ENCODE results near the gene MB. TPM values are rescaled to one million over a fixed set of nuclear protein-coding genes. Genes with fewer than 3 reads are reported as not detected.

Gene MB
- total RNA-seq, 6 experiments from 2014 or later = 0.61 to 10.2 (median 1.3) TPM

DNA sequence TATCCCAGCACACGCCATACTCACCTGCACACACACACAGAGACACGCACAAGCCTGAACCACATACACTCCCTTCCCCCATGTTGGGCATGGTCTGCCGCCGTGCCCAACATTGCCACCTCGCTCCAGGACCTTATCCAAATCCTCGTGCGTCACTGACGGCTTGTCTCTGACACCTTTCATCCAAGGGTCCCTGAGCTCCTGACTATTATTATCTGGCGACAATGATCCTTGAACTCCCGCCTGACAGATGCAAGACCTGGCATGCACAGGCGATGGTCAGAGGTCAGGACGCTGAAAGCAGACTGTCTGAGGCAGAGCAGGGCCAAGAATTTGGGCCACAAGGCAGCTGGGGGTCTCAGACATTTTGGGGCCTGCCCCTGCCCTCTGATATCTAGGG, 4.2 kb downstream of the MB start:
- DNase-seq (peak in 1 of 3 donors; percentile 27), ATAC-seq (peak in 3 of 4 donors; percentile 16 to 73 (median 50))
- TF ChIP-seq, protein P1, sequence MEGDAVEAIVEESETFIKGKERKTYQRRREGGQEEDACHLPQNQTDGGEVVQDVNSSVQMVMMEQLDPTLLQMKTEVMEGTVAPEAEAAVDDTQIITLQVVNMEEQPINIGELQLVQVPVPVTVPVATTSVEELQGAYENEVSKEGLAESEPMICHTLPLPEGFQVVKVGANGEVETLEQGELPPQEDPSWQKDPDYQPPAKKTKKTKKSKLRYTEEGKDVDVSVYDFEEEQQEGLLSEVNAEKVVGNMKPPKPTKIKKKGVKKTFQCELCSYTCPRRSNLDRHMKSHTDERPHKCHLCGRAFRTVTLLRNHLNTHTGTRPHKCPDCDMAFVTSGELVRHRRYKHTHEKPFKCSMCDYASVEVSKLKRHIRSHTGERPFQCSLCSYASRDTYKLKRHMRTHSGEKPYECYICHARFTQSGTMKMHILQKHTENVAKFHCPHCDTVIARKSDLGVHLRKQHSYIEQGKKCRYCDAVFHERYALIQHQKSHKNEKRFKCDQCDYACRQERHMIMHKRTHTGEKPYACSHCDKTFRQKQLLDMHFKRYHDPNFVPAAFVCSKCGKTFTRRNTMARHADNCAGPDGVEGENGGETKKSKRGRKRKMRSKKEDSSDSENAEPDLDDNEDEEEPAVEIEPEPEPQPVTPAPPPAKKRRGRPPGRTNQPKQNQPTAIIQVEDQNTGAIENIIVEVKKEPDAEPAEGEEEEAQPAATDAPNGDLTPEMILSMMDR (IDR thresholded peaks at IDR 0.05) = no peak
- no peak for TF ChIP-seq POLR2A (IDR thresholded peaks at IDR 0.05)
- intact Hi-C loops (cut with DNase I) = no loop called here
- no peaks in the 10 kb centered on the region for H3K9me3 ChIP-seq
- no peak overlapping the region for H3K4me3 ChIP-seq
- H3K27ac ChIP-seq = no peak overlapping the region
- H3K4me1 ChIP-seq = no peaks in the 10 kb centered on the region
- WGBS (ENCODE audit: insufficient coverage, low coverage, low lambda C conversion rate, missing lambda C conversion rate) = 68% methylated on average over 9 of the region's 12 CpGs
- H3K36me3 ChIP-seq = no peaks in the 10 kb centered on the region
- no peaks in the 10 kb centered on the region for H3K27me3 ChIP-seq

DNA sequence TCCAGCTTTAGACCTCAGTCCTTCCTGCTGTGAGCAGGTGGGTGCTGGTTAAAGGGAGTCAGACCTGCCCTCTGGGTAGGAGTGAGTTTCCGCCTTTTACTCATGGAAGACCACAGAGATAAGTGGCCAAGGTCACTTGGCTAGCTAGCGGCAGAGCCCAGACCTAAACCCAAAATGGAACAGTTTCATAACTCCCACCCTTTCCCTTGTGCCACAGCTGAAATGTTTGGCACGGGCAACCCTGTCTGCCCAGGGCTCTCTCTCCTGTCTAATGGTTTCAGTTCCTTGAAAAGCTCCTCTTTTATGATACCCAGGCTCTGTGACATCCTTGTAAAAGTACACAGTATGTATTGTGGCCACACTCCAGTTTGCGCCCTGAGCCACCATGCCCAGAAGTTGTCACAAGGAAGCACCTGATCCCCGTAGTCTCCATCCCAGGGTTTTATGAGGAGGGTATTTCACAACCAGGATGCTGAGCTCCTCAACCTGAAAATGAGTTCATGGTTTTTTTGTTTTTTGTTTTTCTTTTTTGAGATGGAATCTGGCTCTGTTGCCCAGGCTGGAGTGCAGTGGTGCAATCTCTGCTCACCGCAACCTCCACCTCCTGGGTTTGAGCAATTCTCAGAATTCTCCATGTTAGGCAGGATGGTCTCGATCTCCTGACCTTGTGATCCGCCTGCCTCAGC, 5.1 kb downstream of the MB start:
- Histone ChIP-seq H3K36me3 (no peaks in the 10 kb centered on the region), H3K9me3 (no peaks in the 10 kb centered on the region), H3K4me3 (no peak overlapping the region), H3K27me3 (no peaks in the 10 kb centered on the region), H3K4me1 (no peaks in the 10 kb centered on the region), H3K27ac (no peak overlapping the region)
- WGBS (ENCODE audit: insufficient coverage, low coverage, low lambda C conversion rate, missing lambda C conversion rate) = 52% methylated on average over 7 of the region's 8 CpGs
- TF ChIP-seq, protein P1 (IDR thresholded peaks at IDR 0.05) = no peak
- TF ChIP-seq POLR2A (IDR thresholded peaks at IDR 0.05) = no peak
- no peak for ATAC-seq
- no peak for DNase-seq
- intact Hi-C loops (cut with DNase I) = no loop called here

DNA sequence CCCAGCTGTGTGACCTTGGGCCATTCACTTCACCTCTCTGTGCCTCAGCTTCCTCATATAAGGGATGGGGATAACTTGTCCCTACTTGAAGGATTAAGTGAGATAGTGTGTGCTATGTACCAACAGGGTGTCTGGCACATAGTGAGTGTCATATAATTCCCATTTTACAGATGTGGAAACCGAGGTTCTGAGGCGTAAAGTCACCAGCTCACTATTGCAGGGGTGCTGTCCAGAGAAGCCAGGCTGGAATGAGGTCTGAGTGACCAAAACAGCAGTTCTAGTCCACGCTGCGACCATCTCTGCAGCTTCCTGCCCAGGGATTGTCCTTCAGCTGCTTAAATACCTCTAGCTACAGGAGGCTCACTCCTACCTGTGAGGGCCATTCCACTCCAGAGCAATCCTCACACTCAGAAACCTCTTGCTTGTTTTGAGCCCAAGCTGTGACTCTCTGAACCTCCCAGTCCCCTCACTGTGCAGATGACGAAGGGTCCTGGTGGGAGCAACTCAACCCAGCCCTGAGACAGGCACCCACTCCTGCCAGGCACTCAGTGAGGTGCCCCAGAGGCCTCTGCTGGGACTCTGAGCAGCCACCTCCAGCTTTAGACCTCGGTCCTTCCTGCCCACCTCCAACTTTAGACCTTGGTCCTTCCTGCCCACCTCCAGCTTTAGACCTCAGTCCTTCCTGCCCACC, 5.8 kb downstream of the MB start:
- DNase-seq = no peak
- TF ChIP-seq, protein P1 (IDR thresholded peaks at IDR 0.05) = no peak
- TF ChIP-seq POLR2A (IDR thresholded peaks at IDR 0.05) = no peak
- Histone ChIP-seq H3K36me3 (no peaks in the 10 kb centered on the region), H3K4me1 (peaks cover 0 to under 1% (median 0%) of the 10 kb centered on the region in 4 donors), H3K4me3 (no peak overlapping the region), H3K9me3 (no peaks in the 10 kb centered on the region), H3K27ac (no peak overlapping the region), H3K27me3 (no peaks in the 10 kb centered on the region)
- no peak for ATAC-seq
- intact Hi-C loops (cut with DNase I) = no loop called here
- WGBS (ENCODE audit: insufficient coverage, low coverage, low lambda C conversion rate, missing lambda C conversion rate) = 50% methylated on average over 1 of the region's 6 CpGs

DNA sequence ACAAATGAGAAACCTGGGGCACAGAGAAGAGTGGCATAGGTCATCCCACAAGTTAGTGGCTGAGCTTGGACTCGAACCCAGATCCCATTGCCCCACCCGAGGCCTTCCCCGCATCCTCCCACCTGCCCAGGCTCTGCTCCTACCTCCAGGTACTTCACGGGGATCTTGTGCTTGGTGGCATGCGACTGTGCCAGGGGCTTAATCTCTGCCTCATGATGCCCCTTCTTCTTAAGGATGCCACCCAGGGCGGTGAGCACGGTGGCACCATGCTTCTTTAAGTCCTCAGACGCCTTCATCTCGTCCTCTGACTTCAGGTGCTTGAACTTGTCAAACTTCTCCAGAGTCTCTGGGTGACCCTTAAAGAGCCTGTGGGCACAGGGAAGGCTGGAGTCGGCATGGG, 6.4 kb downstream of the MB start:
- ATAC-seq (no peak), DNase-seq (no peak)
- TF ChIP-seq, protein P1 (IDR thresholded peaks at IDR 0.05) = no peak
- TF ChIP-seq POLR2A (IDR thresholded peaks at IDR 0.05) = no peak
- Histone ChIP-seq H3K4me3 (no peak overlapping the region), H3K27ac (no peak overlapping the region), H3K27me3 (no peaks in the 10 kb centered on the region), H3K9me3 (no peaks in the 10 kb centered on the region), H3K36me3 (no peaks in the 10 kb centered on the region), H3K4me1 (peaks cover 0 to 3% (median 1%) of the 10 kb centered on the region in 4 donors)
- WGBS (ENCODE audit: insufficient coverage, low coverage, low lambda C conversion rate, missing lambda C conversion rate) = 64% methylated on average over 4 of the region's 10 CpGs
- intact Hi-C loops (cut with DNase I) = no loop called here

Measured in right lobe of liver (tissue), 6 donors.